ENCODE results near the gene C13orf46. TPM values are rescaled to one million over a fixed set of nuclear protein-coding genes. Genes with fewer than 3 reads are reported as not detected.

The C13orf46 gene
- total and polyA plus RNA-seq, 10 of the 15 experiments (the other 5 are each of a cell fraction or from before 2014, with no cell fraction given): 0.01 to 0.18 (median 0.09) TPM; not detected in 6

GRCh38 chr13:113926951-113927660, 46.8 kb downstream of the C13orf46 start:
- H3K9me3 ChIP-seq (replicated peaks; ENCODE audit: control insufficient read depth, insufficient read depth, low read length): no peaks in the 10 kb centered on the region; the same call in 2 of the 3 replicates
- ATAC-seq (no peak), DNase-seq (ENCODE audit: low read depth, low spot score) (no peak), FAIRE-seq (no peak)
- TF ChIP-seq MLLT1 (IDR thresholded peaks at IDR 0.05): no peak
- no peak for TF ChIP-seq REST (IDR thresholded peaks at IDR 0.05; ENCODE audit: low read depth, low read length)
- no peak for TF ChIP-seq SP1 (IDR thresholded peaks at IDR 0.05; ENCODE audit: low read depth, low read length)
- TF ChIP-seq CREM (IDR thresholded peaks at IDR 0.05; ENCODE audit: low read depth): no peak
- TF ChIP-seq RAD51 (IDR thresholded peaks at IDR 0.05): no peak
- TF ChIP-seq EED (IDR thresholded peaks at IDR 0.05; ENCODE audit: low read depth): no peak
- no peak for TF ChIP-seq ELK1 (IDR thresholded peaks at IDR 0.05; ENCODE audit: low read depth, low read length)
- no peak for TF ChIP-seq IRF4 (IDR thresholded peaks at IDR 0.05; ENCODE audit: low read depth, low read length)
- TF ChIP-seq USF2 (IDR thresholded peaks at IDR 0.05; ENCODE audit: borderline replicate concordance, low read depth, low read length): no peak
- H3K79me2 ChIP-seq (ENCODE audit: control insufficient read depth, insufficient read depth, low read length): no peaks in the 10 kb centered on the region
- CTCF ChIA-PET: no interaction called here
- H3K4me1 ChIP-seq (ENCODE audit: control insufficient read depth, insufficient read depth, low read length): peaks cover 16% of the 10 kb centered on the region
- SMC1A ChIA-PET (ENCODE audit: uncharacterized antibody, unreplicated experiment): no interaction called here
- no peak overlapping the region for H3K27ac ChIP-seq (ENCODE audit: control insufficient read depth, insufficient read depth)
- no peaks in the 10 kb centered on the region for H3K36me3 ChIP-seq (ENCODE audit: control insufficient read depth in 2 of 2, insufficient read depth in 2 of 2, low read length in 1 of 2)
- no peak overlapping the region for H3K9ac ChIP-seq (ENCODE audit: control insufficient read depth, insufficient read depth, low read length)
- in situ Hi-C loops (cut with MboI) (no loop called here), intact Hi-C loops (cut with micrococcal nuclease; ENCODE audit: unreplicated experiment) (no loop called here)
- H3K27me3 ChIP-seq (replicated peaks in 1 of 2; ENCODE audit: control insufficient read depth in 2 of 2, insufficient read depth in 2 of 2, low read length in 1 of 2): no peaks in the 10 kb centered on the region; a peak in 1 of 4 replicates
- POLR2A ChIA-PET: no interaction called here
- RAD21 ChIA-PET (ENCODE audit: unreplicated experiment): no interaction called here
- no peaks in the 10 kb centered on the region for H4K20me1 ChIP-seq (ENCODE audit: control insufficient read depth, insufficient read depth)
- WGBS (ENCODE audit: insufficient coverage, insufficient replicate concordance, low lambda C conversion rate, missing lambda C conversion rate): 49% methylated on average over 12 of the region's 12 CpGs
- H3K4me3 ChIP-seq: no peak overlapping the region
- H2AFZ ChIP-seq (ENCODE audit: control insufficient read depth, low read depth, low read length): no peak overlapping the region
- no peak overlapping the region for H3K4me2 ChIP-seq (ENCODE audit: control insufficient read depth, insufficient read depth)
- no TSS peak for BruUV-seq (replicated peaks)
